DMS 273 treated with DMSO at 0.1 percent for 48 hours (cell line): ENCODE results near the gene AP5S1.
"Not testable (repeated sequence)": the region's sequence is repeated elsewhere in the genome, so short reads cannot be mapped to it uniquely, and the experiment has no call there.

Experiments used
- DNase-seq: peaks from one replicate; lab custom pipeline; 2025; lab: John Stamatoyannopoulos, UW

Gene AP5S1

DNA sequence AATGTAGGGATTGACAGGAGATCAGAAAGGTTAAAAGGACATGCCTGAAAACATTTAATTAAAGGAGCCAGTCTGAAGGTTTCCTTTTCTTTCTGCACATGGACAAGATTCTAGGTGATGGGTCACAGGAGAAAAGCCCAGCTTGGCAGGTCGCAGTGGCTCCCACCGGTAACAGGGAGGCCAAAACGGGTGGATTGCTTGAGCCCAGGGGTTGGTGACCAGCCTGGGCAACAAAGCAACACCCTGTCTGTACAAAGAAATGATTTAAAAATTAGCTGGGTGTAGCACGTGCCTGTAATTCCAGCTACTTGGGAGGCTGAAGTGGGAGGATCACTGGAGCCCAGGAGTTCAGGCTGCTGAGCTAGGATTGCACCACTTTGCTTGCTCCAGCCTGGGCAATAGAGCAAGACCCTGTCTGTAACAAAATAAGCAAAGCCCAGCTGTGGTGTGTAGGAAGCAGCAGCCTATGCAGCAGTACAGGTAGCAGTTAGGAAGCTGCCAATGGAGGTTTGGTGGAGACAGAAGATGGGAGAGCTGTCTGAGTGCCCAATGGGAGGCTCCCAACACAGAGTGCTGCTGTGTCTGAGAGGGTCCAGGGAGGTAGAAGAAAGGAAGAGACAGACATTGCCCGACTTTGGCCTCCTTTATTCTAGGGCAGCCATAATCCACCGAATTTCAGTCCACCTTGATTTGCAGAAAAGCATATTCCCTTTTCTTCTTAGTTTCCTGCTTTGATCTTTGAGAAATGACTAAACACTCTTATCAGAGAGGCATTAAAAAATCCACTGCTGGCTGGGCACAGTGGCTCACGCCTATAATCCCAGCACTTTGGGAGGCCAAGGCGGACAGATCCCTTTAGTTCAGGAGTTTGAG lies 7.1 kb upstream of the AP5S1 start:
- no peak for DNase-seq

DNA sequence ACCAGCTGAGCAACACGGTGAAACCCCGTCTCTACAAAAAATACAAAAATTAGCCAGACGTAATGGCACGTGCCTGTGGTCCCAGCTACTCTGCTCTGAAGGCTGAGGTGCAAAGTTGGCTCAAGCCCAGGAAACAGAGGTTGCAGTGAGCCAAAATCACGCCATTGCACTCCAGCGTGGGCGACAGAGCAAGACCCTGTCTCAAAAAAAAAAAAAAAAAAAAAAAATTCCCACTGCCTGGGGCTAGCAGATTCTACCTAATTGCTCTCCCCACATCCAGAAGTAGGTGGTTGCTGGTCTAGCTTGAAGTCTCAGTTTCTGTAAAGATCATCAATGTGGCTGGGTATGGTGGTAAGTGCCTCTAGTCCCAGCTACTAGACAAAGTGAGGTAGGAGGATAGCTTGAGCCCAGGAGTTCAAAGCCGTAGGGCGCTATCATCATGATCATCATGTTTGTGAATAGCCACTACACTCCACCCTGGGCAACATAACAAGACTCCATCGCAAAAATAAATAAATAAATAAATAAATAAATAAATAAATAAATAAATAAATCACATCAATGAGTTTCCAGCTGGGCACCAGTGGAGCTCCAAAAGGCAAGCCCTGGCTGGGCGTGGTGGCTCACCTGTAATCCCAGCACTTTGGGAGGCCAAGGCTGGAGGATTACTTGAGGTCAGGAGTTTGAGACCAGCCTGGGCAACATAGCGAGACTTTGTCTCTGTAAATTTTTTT lies 6.3 kb upstream of the AP5S1 start:
- no peak for DNase-seq

DNA sequence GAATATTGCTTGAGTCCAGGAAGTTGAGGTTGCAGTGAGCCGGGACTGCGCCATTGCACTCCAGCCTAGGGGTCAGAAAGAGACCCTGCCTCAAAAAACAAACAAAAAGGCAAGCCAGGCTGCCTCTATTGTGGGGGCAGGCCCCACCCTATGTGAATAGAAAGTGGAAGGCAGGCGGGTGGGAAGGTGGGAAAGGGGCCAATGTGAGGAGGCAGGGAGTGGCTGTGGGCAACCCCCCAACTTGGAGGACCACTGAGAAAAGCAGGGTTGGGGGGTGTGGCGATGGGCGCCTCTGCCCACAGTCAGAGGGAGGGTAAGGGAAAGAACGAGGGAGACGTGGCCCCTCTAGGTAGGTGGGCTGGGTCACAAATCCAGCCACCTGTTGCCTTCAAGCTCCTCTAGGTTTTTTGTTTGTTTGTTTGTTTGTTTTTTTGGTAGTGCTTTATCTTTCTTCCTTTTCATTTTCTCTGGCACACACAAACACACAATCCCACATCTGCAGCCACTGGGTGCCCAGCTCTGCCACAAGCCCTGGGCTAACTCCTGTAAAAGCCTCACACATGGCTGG lies 5.3 kb upstream of the AP5S1 start:
- no peak for DNase-seq

DNA sequence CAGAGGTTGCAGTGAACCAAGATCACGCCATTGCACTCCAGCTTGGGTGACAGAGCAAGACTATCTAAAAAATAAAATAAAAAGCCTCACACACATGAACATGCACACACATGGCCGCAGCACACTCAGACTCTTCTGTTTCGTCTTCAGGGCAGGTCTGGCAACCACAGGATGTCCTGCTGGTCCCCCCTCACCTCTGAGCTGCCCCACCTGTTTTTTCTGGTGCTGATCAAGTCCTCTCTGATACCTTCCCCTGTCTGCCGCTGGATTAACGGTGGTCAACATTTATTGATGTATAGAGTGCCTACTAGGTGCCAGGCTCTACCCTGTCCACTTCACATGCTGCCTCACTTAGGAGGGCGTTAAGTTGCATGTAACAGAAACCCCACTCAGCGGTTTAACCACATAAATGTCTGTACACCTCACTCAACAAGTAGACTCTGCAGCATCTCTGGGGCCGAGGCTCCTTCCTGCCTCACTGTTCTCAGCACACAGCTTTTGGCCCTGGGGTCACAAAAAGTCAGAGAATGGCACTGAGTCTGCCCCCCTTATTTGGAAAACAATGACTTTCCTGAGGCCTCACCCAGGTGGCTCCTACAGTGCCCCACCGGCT lies 4.5 kb upstream of the AP5S1 start:
- DNase-seq: no peak

DNA sequence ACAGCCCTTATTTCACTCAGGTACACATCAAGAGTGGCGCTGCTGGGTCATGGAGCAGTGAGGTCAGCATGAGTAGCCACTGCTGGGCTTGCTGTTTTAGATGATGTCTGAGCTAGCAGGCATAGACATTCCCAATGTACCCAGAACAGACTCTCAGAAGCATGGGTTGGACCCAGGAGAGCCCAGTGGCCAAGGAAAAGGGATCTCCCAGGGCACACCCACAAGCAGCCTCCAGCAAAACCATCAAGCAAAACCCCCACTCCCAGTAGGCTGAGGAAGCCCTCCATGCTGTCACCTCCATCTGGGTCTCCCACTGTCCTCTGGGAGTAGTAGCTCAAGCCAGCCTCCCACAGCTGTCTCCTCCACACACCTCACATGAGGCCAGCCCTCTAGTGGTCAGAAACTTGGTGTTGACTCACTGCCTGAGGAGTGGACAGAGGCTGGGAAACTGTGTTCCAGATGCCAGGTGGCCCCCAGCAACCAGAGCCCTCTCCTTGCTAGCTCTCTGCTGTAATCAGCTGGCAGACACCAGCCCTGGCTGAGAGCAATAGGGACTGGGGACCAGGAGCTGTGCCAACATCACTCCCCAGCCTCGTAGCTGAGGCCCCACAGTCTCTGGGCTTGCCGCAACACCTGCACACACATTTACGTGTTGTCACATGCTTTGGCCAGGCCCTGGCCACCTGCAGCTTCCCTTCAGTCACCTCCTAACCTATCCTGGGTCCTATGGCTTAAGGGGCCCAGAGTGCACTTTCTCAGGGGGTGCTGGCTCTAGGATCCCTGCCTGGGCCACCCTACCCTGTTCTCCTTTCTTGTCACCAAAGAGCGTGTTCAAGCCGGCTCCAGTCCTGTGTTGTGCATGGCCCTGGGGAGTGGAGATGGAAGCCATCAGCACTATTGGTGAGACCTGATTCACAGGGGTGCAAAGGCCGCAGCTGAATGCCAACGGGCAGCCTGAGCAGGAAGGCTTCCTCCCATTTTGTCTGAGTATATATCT lies 1.9 kb upstream of the AP5S1 start:
- peak; percentile 81 for DNase-seq

DNA sequence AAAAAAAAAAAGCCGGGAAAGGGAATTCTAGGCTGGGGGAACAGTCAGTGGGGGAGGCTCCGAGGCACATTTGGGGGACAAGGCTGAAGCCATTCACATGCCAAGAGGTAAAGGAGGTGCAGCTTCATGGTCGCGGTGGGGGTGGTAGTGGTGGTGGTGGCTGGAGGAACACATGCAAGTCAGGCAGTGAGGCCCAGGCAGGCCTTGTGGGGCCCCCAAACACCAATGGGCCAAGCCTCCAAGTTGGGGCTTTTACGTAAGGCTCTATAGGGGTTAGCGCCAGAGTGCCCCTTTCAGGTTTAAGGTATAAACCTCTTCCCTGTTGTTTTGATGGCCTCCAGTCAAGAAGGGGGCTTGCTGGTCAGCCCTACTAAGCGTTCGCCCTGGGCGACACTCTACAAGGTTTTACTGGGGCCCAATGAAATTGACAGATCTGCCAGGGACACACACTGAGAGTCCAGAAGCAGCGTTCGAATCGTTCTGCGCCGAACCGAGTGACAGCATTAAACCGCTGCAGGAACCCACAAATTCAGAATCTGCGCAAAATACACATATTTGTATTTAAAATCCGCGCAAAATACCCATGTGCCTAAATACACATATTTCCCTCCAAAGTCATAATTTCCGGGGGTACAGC lies 818 bp upstream of the AP5S1 start:
- DNase-seq: no peak

DNA sequence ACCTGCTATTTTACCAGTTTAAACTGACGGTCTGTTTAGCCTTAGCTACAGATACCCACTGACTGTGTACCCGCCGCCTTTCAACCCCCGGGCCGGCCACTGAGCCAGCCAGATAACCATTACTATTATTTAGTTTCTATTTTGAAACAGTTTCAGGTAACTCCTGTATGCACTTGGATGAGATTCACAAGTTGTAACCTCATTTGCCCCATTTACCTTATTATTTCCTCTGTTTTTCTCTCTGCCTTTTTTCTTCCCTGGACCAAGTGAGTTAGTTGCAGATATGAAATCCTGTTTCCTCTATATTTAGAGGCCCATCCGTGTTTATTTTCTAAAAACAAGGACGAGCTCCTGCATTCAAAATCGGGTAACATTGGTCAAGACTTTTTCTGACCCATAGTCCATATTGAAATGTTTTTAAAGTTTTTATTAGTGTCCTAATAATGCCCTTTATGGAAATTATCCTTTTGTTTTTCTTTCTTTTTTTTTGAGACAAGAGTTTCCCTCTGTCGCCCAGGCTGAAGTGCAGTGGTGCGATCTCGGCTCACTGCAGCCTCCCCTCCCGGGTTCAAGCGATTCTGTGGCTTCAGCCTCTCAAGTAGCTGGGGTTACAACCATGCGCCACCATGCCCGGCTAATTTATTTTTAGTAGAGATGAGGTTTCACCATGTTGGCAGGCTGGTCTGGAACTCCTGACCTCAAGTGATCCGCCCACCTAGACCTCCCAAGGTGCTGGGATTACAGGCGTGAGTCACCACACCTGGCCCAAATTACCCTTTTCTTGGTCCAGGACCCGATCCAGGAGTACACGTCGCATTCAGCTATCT lies 767 bp downstream of the AP5S1 start:
- DNase-seq: no peak

DNA sequence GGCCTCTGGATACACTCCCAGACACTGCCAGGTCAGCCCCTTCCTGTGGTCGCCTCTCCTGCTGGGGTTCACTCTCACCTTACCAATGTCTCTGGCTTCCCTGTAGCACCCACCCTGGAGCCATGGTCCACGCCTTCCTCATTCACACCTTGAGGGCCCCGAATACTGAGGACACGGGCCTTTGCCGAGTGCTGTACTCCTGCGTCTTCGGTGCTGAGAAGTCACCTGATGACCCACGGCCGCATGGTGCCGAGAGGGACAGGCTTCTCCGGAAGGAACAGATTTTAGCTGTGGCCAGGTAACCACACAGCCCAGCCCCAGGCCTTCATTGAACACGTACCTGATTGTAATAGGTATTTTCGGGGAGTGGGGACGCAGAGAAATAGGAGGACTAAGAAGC lies 1.6 kb downstream of the AP5S1 start:
- DNase-seq: no peak

DNA sequence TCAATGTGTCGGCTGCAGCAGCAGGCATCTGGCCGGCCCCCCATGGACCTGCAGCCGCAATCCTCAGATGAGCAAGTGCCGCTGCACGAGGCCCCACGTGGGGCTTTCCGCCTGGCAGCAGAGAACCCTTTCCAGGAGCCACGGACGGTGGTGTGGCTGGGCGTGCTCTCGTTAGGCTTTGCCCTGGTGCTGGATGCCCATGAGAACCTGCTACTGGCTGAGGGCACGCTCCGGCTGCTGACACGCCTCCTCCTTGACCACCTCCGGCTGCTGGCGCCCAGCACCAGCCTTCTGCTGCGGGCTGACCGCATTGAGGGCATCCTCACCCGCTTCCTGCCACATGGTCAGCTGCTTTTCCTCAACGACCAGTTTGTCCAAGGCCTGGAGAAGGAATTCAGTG lies 3.5 kb downstream of the AP5S1 start:
- no peak for DNase-seq

DNA sequence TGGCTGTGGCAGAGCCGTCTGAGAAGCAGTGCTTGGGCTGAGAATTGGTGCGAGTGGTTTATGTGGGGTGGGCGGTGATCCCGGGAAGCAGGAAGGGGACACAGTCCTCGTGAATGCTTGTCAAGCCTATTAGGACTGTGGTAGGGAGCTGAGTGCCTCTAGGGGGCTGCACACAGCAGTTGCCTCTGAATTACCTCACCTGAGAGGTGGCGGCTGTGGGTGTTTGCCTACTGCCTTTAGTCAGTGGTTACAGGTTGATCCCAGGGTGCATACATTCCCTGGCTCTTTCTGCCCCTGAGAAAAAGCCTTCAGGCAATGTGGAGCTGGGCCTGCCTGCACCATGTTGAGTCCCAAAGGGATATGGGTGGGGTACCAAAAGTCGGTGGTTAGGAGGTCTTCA lies 5.2 kb downstream of the AP5S1 start:
- DNase-seq: no peak

DNA sequence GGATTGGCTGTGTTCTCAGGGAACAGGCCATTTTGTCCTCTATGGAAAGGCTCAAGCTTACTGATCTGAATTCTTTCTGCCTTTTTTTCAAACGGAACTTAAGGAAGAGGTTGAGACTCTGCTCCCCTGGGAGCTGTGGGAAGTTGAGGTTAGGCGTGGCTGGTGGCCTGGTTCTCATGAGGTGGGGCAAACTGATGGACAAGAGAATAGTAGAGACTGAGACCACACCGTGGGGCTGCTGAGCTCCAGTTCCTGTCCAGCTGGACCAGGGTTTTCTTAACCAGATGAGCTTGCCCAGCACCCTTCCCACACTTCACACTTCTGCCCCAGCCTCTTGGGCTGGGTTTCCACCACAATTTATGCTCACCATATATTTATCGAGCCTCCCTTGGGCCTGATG lies 6.1 kb downstream of the AP5S1 start:
- no peak for DNase-seq

DNA sequence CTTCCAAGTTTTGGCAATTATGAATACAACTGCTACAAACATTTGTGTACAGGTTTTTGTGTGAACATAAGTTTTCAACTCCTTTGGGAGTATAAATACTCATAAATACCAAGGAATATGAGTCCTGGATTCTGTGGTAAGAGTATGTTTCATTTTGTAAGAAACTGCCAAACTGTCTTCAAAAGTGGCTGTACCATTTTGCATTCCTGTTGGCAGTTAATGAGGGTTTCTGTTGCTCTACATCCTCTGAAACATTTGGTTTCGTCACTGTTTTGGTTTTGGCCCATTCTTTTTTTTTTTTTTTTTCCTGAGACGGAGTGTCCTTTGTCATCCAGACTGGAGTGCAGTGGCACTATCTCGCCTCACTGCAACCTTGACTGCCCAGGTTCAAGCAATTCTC lies 8.5 kb downstream of the AP5S1 start:
- no peak for DNase-seq

DNA sequence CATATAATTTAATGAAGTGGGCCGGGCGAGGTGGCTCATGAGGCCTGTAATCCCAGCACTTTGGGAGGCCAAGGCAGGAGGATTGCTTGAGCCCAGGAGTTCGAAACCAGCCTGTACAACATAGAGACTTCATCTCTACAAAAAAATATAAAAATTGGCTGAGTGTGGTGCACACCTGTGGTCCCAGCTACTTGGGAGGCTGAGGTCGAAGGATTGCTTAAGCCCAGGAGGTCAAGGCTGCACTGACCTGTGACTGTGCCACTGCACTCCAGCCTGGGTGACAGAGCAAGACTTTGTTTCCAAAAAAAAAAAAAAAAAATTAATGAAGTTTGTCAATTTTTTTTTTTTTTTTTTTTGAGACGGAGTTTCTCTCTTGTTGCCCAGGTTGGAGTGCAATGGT lies 9.5 kb downstream of the AP5S1 start:
- DNase-seq: not testable (repeated sequence)

DNA sequence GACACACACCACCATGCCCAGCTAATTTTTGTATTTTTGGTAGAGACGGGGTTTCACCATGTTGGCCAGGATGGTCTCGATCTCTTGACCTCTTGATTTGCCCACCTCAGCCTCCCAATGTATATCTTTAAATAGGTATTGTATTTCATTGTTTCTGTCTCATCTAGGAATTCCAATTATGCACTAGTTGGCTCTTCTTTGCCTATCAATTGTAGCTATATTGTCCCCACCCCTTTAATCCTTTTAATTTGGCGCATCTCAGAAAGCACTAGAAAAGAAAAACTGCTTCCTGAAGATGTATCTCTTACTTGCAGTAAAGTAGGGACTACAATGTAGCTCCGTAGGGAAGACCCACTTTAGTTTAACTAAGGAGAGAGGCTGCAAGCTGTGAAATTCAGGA lies 15.8 kb downstream of the AP5S1 start:
- DNase-seq: no peak

DNA sequence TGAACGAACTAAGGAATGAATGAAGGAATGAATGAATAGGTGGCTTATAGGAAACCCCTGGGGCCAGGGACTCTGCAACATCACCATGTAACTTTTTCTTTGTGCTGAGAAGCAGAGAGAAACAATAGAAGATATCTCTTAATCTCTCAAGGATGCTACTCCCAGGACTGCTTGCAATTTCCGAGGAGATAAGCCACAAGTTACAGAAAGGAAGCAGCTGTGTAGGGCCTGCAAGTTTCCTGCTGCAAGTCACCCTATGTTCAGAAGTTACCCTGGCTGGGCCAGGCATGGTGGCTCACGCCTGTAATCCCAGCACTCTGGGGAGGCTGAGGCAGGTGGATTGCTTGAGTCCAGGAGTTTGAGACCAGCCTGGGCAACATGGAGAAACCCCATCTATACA lies 19.0 kb downstream of the AP5S1 start:
- no peak for DNase-seq

DNA sequence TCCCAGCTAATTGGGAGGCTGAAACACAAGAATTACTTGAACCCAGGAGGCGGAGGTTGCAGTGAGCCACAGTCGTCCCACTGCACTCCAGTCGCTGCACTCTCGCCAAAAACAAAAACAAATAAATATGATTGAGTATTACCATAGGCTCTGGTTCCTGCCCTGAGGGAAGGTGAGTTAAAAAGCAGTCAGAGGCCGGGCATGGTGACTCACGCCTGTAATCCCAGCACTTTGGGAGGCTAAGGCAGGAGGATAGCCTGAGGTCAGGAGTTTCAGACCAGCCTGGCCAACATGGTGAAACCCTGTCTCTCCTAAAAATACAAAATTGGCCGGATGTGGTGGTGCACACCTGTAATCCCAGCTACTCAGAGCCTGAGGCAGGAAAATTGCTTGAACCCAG lies 19.9 kb downstream of the AP5S1 start:
- DNase-seq: not testable (repeated sequence)

DNA sequence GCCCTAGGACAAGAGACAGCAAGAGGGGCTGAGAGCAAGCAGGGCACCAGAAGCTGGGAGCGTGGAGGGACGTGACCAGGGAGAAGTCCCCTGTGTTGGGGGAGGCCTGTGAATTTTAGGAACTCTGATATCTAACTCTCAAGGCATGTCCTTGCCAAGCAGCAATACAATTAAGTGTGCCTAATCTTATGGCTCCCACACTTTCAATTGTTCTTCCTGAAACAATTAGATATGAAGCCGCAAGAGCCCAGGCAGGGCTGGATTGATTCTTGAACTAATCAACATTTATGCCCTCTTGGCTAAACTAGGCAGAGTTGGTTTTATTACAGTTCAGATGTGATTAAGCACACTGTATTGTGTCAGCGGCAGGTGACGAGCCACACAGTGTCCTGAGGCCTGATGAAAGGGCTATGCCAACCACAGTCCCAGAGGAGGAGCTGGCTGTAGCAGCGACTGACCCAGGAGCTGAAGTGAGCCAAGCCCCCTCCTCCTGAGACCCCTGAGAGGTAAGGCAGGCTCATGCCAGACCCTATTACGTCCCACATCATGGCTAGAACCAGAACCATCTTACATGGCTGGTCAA lies 22.1 kb downstream of the AP5S1 start:
- no peak for DNase-seq

DNA sequence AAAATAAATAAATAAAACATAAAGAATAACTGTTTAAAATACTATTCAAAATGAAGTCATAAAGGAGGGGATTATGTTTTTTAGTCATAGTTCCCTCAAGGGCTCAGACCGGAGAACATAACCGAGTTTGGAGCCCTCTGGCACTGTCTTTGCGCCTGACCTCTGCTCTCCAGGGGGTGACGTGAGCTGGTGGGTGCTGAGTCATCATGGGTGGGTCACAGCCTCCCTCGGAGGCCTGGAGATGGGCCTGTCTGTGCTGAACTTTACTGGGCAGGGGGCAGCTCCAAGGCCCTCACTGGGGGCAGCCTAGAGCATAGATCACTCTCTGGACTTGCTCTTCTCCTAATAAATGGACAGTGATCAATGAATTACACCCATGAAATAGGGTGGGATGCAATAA lies 23.1 kb downstream of the AP5S1 start:
- no peak for DNase-seq

DNA sequence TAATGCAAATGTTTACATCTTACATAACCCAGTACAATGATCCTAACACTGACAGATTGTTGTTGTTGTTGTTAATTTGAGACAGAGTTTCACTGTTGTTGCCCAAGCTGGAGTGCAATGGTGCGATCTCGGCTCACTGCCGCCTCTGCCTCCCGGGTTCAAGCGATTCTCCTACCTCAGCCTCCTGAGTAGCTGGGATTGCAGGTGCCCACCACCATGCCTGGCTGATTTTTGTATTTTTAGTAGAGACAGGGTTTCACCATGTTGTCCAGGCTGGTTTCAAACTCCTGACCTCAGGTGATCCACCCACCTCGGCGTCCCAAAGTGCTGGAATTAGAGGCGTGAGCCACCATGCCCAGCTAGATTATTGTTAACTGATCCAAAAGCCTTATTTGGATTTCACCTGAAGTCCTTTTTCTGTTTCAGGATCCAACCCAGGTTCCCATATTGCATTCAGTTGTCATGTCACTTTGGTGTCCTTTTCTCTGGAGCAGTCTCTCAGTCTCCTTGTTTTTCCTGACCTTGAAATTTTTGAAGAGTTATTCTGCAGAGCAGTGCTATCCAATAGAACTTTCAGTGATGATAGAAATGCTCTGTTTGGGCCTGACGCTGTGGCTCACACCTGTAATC lies 23.8 kb downstream of the AP5S1 start:
- not testable (repeated sequence) for DNase-seq
